Activated CD8-positive, alpha-beta T cell treated with anti-CD3 and anti-CD28 coated beads, Interleukin-2, amount 10 ng/mL, durations not matched to agents 7 days and 5 days (primary cell): Measurements from ENCODE around the gene BABAM2. TPM values are rescaled to one million over a fixed set of nuclear protein-coding genes. Genes with fewer than 3 reads are reported as not detected.

Experiments used
- ATAC-seq: fragments of 150-1000 bp; cut with Tn5 transposase; one replicate; pipeline ENCODE4 v1.10.0; 2021; ENCODE audit warnings: moderate library complexity
- CTCF ChIA-PET: fragments of 350-600 bp; sonication (Branson Sonifier 250); formaldehyde crosslinking; loops from one replicate; lab custom pipeline; 2021; ENCODE audit warnings: antibody characterized with exemption; lab: Charles Lee
- POLR2A ChIA-PET: fragments of 350-600 bp; sonication (Branson Sonifier 250); formaldehyde crosslinking; loops from one replicate; lab custom pipeline; 2021; ENCODE audit warnings: antibody characterized with exemption; lab: Charles Lee
- DNase-seq: peaks from one replicate; pipeline ENCODE4 v3.0.0-alpha.2; 2020
- H3K27ac Mint-ChIP-seq: one replicate; pipeline ENCODE4 v1.8.0; 2021; ENCODE audit warnings: mild to moderate bottlenecking, mixed read lengths
- H3K27me3 Mint-ChIP-seq: one replicate; pipeline ENCODE4 v1.8.0; 2021; ENCODE audit warnings: low read depth, mixed read lengths
- H3K36me3 Mint-ChIP-seq: one replicate; pipeline ENCODE4 v1.8.0; 2021; ENCODE audit warnings: low read depth, mixed read lengths
- H3K4me1 Mint-ChIP-seq: one replicate; pipeline ENCODE4 v1.8.0; 2021; ENCODE audit warnings: low read depth, mixed read lengths
- H3K4me3 Mint-ChIP-seq: one replicate; pipeline ENCODE4 v1.8.0; 2021; ENCODE audit warnings: mild to moderate bottlenecking, mixed read lengths
- H3K9me3 Mint-ChIP-seq: one replicate; pipeline ENCODE4 v1.8.0; 2022; ENCODE audit warnings: mixed read lengths; ENCODE audit not compliant: insufficient read depth
- total RNA-seq, 2 experiments: library from RNA; stranded (reverse); gene quantifications; one replicate each; pipeline ENCODE4 v1.2.3, GENCODE V29; 2021

Gene BABAM2
- total RNA-seq, 2 experiments from 2014 or later = 47.0 to 49.0 TPM

DNA sequence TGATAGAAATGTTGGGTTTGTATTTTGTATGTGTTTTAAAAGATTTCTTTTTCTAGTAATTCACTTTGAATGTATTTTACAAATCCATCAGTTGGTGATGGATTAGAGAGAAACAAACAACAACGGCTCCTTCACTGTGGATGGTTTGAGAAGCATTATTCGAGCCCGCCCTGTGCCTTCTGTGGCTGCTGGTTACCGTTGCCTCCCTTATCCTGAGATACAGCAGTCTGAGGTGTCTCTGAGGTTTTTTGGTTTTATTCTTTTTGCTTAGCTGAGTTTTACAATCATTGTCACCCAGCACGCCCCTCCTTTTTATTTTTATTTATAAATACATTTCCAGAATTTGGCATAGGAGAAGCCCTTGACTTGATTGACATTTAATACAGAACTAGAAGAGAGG, 168.3 kb downstream of the BABAM2 start:
- Mint-ChIP-seq H3K4me3 (no peak overlapping the region), H3K9me3 (peaks cover 17% of the 10 kb centered on the region), H3K36me3 (peaks cover 36% of the 10 kb centered on the region), H3K27ac (no peak overlapping the region), H3K27me3 (no peaks in the 10 kb centered on the region), H3K4me1 (peaks cover 30% of the 10 kb centered on the region)
- ChIA-PET CTCF (no interaction called here), POLR2A (no interaction called here)
- ATAC-seq = no peak
- no peak for DNase-seq

DNA sequence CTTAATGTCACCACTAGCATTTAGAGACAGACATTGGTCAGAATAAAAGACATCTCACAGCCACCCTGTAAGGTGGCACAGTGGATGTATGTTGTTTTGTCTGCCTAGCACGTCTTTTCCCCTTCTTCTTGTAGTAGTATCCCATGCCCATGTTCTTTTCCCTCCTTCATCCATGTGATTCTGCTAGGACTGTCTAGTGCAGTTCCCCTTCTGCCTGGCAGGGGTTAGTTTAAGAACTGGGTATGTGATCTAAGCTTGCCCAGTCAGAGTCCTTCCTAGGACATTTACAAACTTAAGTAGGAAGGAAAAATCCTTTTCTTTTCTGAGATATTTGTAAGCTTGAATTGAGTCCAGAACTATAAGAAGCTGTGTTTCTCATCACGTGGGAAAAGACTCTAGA, 172.3 kb downstream of the BABAM2 start:
- H3K27me3 Mint-ChIP-seq = no peaks in the 10 kb centered on the region
- CTCF ChIA-PET = interaction anchor here (1.2 kb wide), 1 partner anchor 309 kb away, joined by 3 read pairs; no protein-coding TSS in a partner anchor
- POLR2A ChIA-PET = no interaction called here
- ATAC-seq = no peak
- peaks cover 21% of the 10 kb centered on the region for H3K36me3 Mint-ChIP-seq
- no peak overlapping the region for H3K4me3 Mint-ChIP-seq
- peaks cover 3% of the 10 kb centered on the region for H3K9me3 Mint-ChIP-seq
- no peak for DNase-seq
- H3K4me1 Mint-ChIP-seq = peaks cover 7% of the 10 kb centered on the region
- no peak overlapping the region for H3K27ac Mint-ChIP-seq

- DNase-seq (no peak), ATAC-seq (peak; percentile 44)
- H3K4me1 Mint-ChIP-seq = peaks cover 6% of the 10 kb centered on the region
- H3K4me3 Mint-ChIP-seq = no peak overlapping the region
- H3K36me3 Mint-ChIP-seq = peaks cover 18% of the 10 kb centered on the region
- no peak overlapping the region for H3K27ac Mint-ChIP-seq
- CTCF ChIA-PET = interaction anchor here (1.0 kb wide), 1 partner anchor 11 kb away, joined by 3 read pairs; no protein-coding TSS in a partner anchor
- H3K9me3 Mint-ChIP-seq = peaks cover 3% of the 10 kb centered on the region
- POLR2A ChIA-PET = interaction anchor here (0.6 kb wide), 1 partner anchor 177 kb away, joined by 3 read pairs; no protein-coding TSS in a partner anchor
- no peaks in the 10 kb centered on the region for H3K27me3 Mint-ChIP-seq
These were observed 173.0 kb downstream of the BABAM2 start for GRCh38 chr2:28063492-28063962.

DNA sequence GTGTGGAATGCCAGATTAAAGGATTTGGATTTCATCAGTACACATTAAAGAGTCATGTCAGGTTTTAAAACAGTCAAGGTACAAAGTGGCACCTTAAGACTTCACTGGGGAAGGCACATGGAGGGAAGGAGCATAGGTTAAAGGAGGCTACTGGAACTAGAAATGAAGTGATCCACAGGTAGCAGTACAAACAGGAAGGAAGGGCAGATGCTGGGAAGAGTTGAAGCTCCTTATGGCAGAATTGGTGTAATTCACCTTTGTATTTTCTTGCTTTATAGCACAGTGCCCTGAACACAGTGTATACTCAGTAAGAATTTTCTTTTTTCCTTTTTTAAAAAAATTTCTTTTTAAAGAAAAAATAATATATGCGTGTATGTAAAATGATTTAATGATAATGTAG, 177.1 kb downstream of the BABAM2 start:
- no peak overlapping the region for H3K27ac Mint-ChIP-seq
- no peaks in the 10 kb centered on the region for H3K4me1 Mint-ChIP-seq
- H3K4me3 Mint-ChIP-seq = no peak overlapping the region
- ATAC-seq (no peak), DNase-seq (no peak)
- CTCF ChIA-PET = no interaction called here
- H3K9me3 Mint-ChIP-seq = no peaks in the 10 kb centered on the region
- H3K36me3 Mint-ChIP-seq = peaks cover 4% of the 10 kb centered on the region
- POLR2A ChIA-PET = no interaction called here
- no peaks in the 10 kb centered on the region for H3K27me3 Mint-ChIP-seq

DNA sequence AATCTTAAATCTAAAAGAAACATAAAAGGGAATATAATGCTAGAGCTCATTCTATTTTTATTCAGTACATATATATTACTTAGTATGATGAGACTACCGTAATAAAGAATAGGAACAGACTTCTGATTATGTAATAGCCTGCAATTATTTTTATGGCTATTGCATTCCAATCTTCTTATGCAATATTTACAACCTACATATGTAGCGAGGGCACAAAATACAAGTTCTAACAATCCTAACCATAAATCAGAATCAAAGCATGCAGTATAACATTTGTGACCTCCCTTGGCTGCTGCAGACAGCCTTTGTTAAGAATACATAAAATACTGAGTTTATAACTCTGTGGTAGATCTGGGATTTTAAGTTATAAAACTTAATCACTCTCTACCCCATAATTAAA, 177.6 kb downstream of the BABAM2 start:
- Mint-ChIP-seq H3K4me3 (no peak overlapping the region), H3K9me3 (no peaks in the 10 kb centered on the region), H3K27me3 (no peaks in the 10 kb centered on the region), H3K27ac (no peak overlapping the region), H3K36me3 (peaks cover 4% of the 10 kb centered on the region), H3K4me1 (no peaks in the 10 kb centered on the region)
- ATAC-seq (no peak), DNase-seq (no peak)
- ChIA-PET CTCF (no interaction called here), POLR2A (no interaction called here)

GRCh38 chr2:28068527-28068926, 178.0 kb downstream of the BABAM2 start:
- H3K4me1 Mint-ChIP-seq = no peaks in the 10 kb centered on the region
- ChIA-PET POLR2A (no interaction called here), CTCF (no interaction called here)
- H3K9me3 Mint-ChIP-seq = no peaks in the 10 kb centered on the region
- no peak overlapping the region for H3K27ac Mint-ChIP-seq
- H3K27me3 Mint-ChIP-seq = no peaks in the 10 kb centered on the region
- ATAC-seq (no peak), DNase-seq (no peak)
- no peak overlapping the region for H3K4me3 Mint-ChIP-seq
- H3K36me3 Mint-ChIP-seq = peaks cover 5% of the 10 kb centered on the region

- Mint-ChIP-seq H3K27me3 (no peaks in the 10 kb centered on the region), H3K9me3 (no peaks in the 10 kb centered on the region), H3K27ac (no peak overlapping the region), H3K36me3 (peaks cover 6% of the 10 kb centered on the region), H3K4me1 (no peaks in the 10 kb centered on the region), H3K4me3 (no peak overlapping the region)
- ATAC-seq (no peak), DNase-seq (no peak)
- ChIA-PET POLR2A (no interaction called here), CTCF (interaction anchor here (1.5 kb wide), 1 partner anchor 37 kb away, joined by 3 read pairs; no protein-coding TSS in a partner anchor)
These were observed 180.7 kb downstream of the BABAM2 start for GRCh38 chr2:28071221-28071620.

GRCh38 chr2:28074137-28074536, 183.6 kb downstream of the BABAM2 start:
- no peak for ATAC-seq

GRCh38 chr2:28080911-28081310, 190.4 kb downstream of the BABAM2 start:
- no peak overlapping the region for H3K4me3 Mint-ChIP-seq
- ChIA-PET CTCF (no interaction called here), POLR2A (no interaction called here)
- H3K27me3 Mint-ChIP-seq = no peaks in the 10 kb centered on the region
- DNase-seq (no peak), ATAC-seq (no peak)
- H3K9me3 Mint-ChIP-seq = no peaks in the 10 kb centered on the region
- H3K4me1 Mint-ChIP-seq = peaks cover 28% of the 10 kb centered on the region
- no peaks in the 10 kb centered on the region for H3K36me3 Mint-ChIP-seq
- H3K27ac Mint-ChIP-seq = no peak overlapping the region

More at GRCh38 chr2:28074137-28074536, 183.6 kb downstream of the BABAM2 start:
- no peaks in the 10 kb centered on the region for H3K27me3 Mint-ChIP-seq
- no peak for DNase-seq
- H3K36me3 Mint-ChIP-seq = peaks cover 2% of the 10 kb centered on the region
- CTCF ChIA-PET = interaction anchor here (1.3 to 1.7 kb wide), 2 partner anchors 10 to 12 kb away, joined by 3 read pairs; no protein-coding TSS in a partner anchor
- no peaks in the 10 kb centered on the region for H3K9me3 Mint-ChIP-seq
- no peak overlapping the region for H3K4me3 Mint-ChIP-seq
- no peak overlapping the region for H3K27ac Mint-ChIP-seq
- POLR2A ChIA-PET = no interaction called here
- H3K4me1 Mint-ChIP-seq = no peaks in the 10 kb centered on the region

DNA sequence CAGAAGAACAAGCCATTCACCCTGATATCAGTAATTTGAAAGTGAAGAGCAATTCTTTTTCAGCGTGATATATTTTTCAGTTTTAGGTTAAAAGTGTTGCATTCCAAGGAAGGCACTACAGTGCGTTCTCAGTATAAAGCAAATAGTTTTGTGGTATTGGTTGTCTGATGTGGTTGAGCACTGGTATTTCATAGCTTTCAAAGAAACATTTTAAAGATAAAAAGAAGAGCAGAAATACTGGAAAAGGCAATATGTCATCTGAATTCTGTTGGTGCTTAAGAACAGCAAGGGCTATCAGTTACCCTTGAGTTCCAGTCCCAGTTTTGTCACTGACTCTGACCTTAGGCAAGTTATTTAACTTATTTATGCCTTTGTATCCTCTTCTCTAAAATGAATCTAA, 191.6 kb downstream of the BABAM2 start:
- Mint-ChIP-seq H3K4me1 (peaks cover 28% of the 10 kb centered on the region), H3K27me3 (no peaks in the 10 kb centered on the region), H3K27ac (no peak overlapping the region), H3K4me3 (no peak overlapping the region), H3K9me3 (no peaks in the 10 kb centered on the region), H3K36me3 (peaks cover 3% of the 10 kb centered on the region)
- DNase-seq (no peak), ATAC-seq (peak; percentile 51)
- ChIA-PET CTCF (no interaction called here), POLR2A (no interaction called here)

GRCh38 chr2:28083476-28083875, 192.9 kb downstream of the BABAM2 start:
- DNase-seq (no peak), ATAC-seq (no peak)
- no peak overlapping the region for H3K27ac Mint-ChIP-seq
- H3K36me3 Mint-ChIP-seq = peaks cover 3% of the 10 kb centered on the region
- CTCF ChIA-PET = no interaction called here
- H3K4me3 Mint-ChIP-seq = no peak overlapping the region
- peaks cover 28% of the 10 kb centered on the region for H3K4me1 Mint-ChIP-seq
- POLR2A ChIA-PET = no interaction called here
- H3K9me3 Mint-ChIP-seq = no peaks in the 10 kb centered on the region
- H3K27me3 Mint-ChIP-seq = no peaks in the 10 kb centered on the region

GRCh38 chr2:28084564-28084963, 194.0 kb downstream of the BABAM2 start:
- ChIA-PET POLR2A (no interaction called here), CTCF (no interaction called here)
- Mint-ChIP-seq H3K36me3 (peaks cover 3% of the 10 kb centered on the region), H3K27me3 (no peaks in the 10 kb centered on the region), H3K4me3 (no peak overlapping the region), H3K4me1 (peaks cover 28% of the 10 kb centered on the region), H3K9me3 (no peaks in the 10 kb centered on the region), H3K27ac (no peak overlapping the region)
- ATAC-seq (no peak), DNase-seq (no peak)

DNA sequence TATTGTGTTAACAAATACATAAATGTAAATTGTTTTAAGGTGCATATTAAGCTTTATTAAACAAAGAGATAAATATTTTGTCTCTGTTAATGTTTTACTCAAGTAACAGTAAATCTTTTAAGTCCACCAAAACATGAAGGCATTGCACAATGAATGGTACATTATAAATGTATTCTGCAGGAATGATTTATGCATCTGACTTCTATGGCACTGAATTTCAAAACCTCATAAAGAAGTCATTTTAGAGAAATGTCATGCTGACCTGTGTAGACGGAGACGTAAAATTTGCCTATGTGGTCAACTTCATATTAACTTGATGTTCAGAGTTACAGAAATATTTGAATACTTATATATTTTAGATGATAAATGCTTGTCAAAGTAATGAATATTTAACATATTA, 194.7 kb downstream of the BABAM2 start:
- Mint-ChIP-seq H3K27me3 (no peaks in the 10 kb centered on the region), H3K9me3 (no peaks in the 10 kb centered on the region), H3K4me3 (no peak overlapping the region), H3K4me1 (peaks cover 27% of the 10 kb centered on the region), H3K27ac (no peak overlapping the region), H3K36me3 (peaks cover 3% of the 10 kb centered on the region)
- ATAC-seq (no peak), DNase-seq (no peak)
- CTCF ChIA-PET = interaction anchor here (1.4 kb wide), 1 partner anchor 11 kb away, joined by 3 read pairs; no protein-coding TSS in a partner anchor
- POLR2A ChIA-PET = no interaction called here
